ENCODE data around the gene SLC38A6.

Gene SLC38A6

GRCh38 chr14:60951776-60952435 is 29.1 kb upstream of the SLC38A6 start:
- no peak for TF ChIP-seq ZFX (IDR thresholded peaks at IDR 0.05; ENCODE audit: borderline replicate concordance)
- no peak for TF ChIP-seq CTCF (IDR thresholded peaks at IDR 0.05)
- H3K27ac ChIP-seq, result no peak overlapping the region

GRCh38 chr14:60956202-60956601 is 24.8 kb upstream of the SLC38A6 start:
- TF ChIP-seq ZFX (IDR thresholded peaks at IDR 0.05; ENCODE audit: borderline replicate concordance), result no peak
- H3K27ac ChIP-seq, result no peak overlapping the region

- H3K27ac ChIP-seq, result no peak overlapping the region
- TF ChIP-seq CTCF (IDR thresholded peaks at IDR 0.05) (no peak), ZFX (IDR thresholded peaks at IDR 0.05; ENCODE audit: borderline replicate concordance) (no peak)
These were observed 24.4 kb upstream of the SLC38A6 start for GRCh38 chr14:60956632-60957031.

- no peak for TF ChIP-seq CTCF (IDR thresholded peaks at IDR 0.05)
- no peak for TF ChIP-seq ZFX (IDR thresholded peaks at IDR 0.05; ENCODE audit: borderline replicate concordance)
These were observed 22.9 kb upstream of the SLC38A6 start for GRCh38 chr14:60958146-60958545.

GRCh38 chr14:60963761-60964160 is 17.3 kb upstream of the SLC38A6 start:
- no peak overlapping the region for H3K27ac ChIP-seq
- TF ChIP-seq CTCF (IDR thresholded peaks at IDR 0.05) (no peak), ZFX (IDR thresholded peaks at IDR 0.05; ENCODE audit: borderline replicate concordance) (no peak)

More at GRCh38 chr14:60958146-60958545, 22.9 kb upstream of the SLC38A6 start:
- H3K27ac ChIP-seq, result no peak overlapping the region

GRCh38 chr14:60964904-60965303 is 16.1 kb upstream of the SLC38A6 start:
- no peak overlapping the region for H3K27ac ChIP-seq

GRCh38 chr14:60965402-60965801 is 15.6 kb upstream of the SLC38A6 start:
- TF ChIP-seq ZFX (IDR thresholded peaks at IDR 0.05; ENCODE audit: borderline replicate concordance) (no peak), CTCF (IDR thresholded peaks at IDR 0.05) (no peak)

More at GRCh38 chr14:60964904-60965303, 16.1 kb upstream of the SLC38A6 start:
- TF ChIP-seq ZFX (IDR thresholded peaks at IDR 0.05; ENCODE audit: borderline replicate concordance), result no peak
- TF ChIP-seq CTCF (IDR thresholded peaks at IDR 0.05), result no peak

GRCh38 chr14:60968099-60968498 is 12.9 kb upstream of the SLC38A6 start:
- no peak for TF ChIP-seq CTCF (IDR thresholded peaks at IDR 0.05)
- no peak for TF ChIP-seq ZFX (IDR thresholded peaks at IDR 0.05; ENCODE audit: borderline replicate concordance)
- no peak overlapping the region for H3K27ac ChIP-seq

More at GRCh38 chr14:60965402-60965801, 15.6 kb upstream of the SLC38A6 start:
- no peak overlapping the region for H3K27ac ChIP-seq
